Cardiac fibroblast (primary cell): ENCODE results near the gene CLTA.
"Not testable (repeated sequence)": the region's sequence is repeated elsewhere in the genome, so short reads cannot be mapped to it uniquely, and the experiment has no call there.

ENCODE experiments used
- DNase-seq, 2 donors: peaks; one replicate each; pipeline versions ENCODE4 v3.0.0 to v3.0.0-alpha.2; 2010; ENCODE audit warnings: low read depth in 2 of 2
- H3K4me3 ChIP-seq, 2 donors: replicated peaks in 1 of 2; 1 replicate in 1 of 2; 2 replicates in 1 of 2; pipeline ENCODE4 v1.5.1; 2011; ENCODE audit warnings: low read depth in 2 of 2, low read length in 2 of 2, mild to moderate bottlenecking in 2 of 2, moderate library complexity in 1 of 2
- CTCF ChIP-seq: IDR thresholded peaks from one replicate; pipeline ENCODE4 v1.5.1; 2011; ENCODE audit warnings: low read depth, mild to moderate bottlenecking, low read length, inconsistent platforms

Gene CLTA

GRCh38 chr9:36158917-36159316 is 31.8 kb upstream of the CLTA start:
- DNase-seq = peak in 1 of 2 donors; percentile 64
- no peak overlapping the region for H3K4me3 ChIP-seq
- TF ChIP-seq CTCF = no peak

- DNase-seq, H3K4me3 ChIP-seq: not testable (repeated sequence)
Observed at GRCh38 chr9:36159509-36159908, 31.2 kb upstream of the CLTA start.

GRCh38 chr9:36160126-36160525 is 30.6 kb upstream of the CLTA start:
- not testable (repeated sequence) for H3K4me3 ChIP-seq, DNase-seq

- no peak for TF ChIP-seq CTCF
- no peak for DNase-seq
- H3K4me3 ChIP-seq = no peak overlapping the region
Observed at GRCh38 chr9:36161187-36161586, 29.5 kb upstream of the CLTA start.

- H3K4me3 ChIP-seq = no peak overlapping the region
- no peak for DNase-seq
- no peak for TF ChIP-seq CTCF
Observed at GRCh38 chr9:36162211-36162738, 28.4 kb upstream of the CLTA start.

- no peak overlapping the region for H3K4me3 ChIP-seq
- no peak for TF ChIP-seq CTCF
- DNase-seq = peak; percentile 89 to 90
Observed at GRCh38 chr9:36163049-36163785, 27.5 kb upstream of the CLTA start.

- peak in 1 of 2 donors; percentile 93 for DNase-seq
- no peak for TF ChIP-seq CTCF
- no peak overlapping the region for H3K4me3 ChIP-seq
Observed at GRCh38 chr9:36163786-36164170, 26.9 kb upstream of the CLTA start.

GRCh38 chr9:36164372-36164771 is 26.3 kb upstream of the CLTA start:
- TF ChIP-seq CTCF = no peak
- no peak overlapping the region for H3K4me3 ChIP-seq
- no peak for DNase-seq
